IPS-20b (cell line): Measurements from ENCODE around the gene LAPTM5.

Experiments
- H3K27ac ChIP-seq: one replicate; pipeline ENCODE4 v1.5.1; 2013; ENCODE audit warnings: low read length
- H3K27me3 ChIP-seq: 2 replicates; pipeline ENCODE4 v1.6.1; 2013; ENCODE audit warnings: mild to moderate bottlenecking, low read length, inconsistent platforms; ENCODE audit not compliant: insufficient read depth
- H3K36me3 ChIP-seq: 2 replicates; pipeline ENCODE4 v1.6.1; 2013; ENCODE audit warnings: low read depth, mild to moderate bottlenecking, inconsistent platforms, low read length, moderate library complexity; ENCODE audit not compliant: insufficient read depth
- H3K4me1 ChIP-seq: 2 replicates; pipeline ENCODE4 v1.6.1; 2013; ENCODE audit warnings: mild to moderate bottlenecking, control low read depth, inconsistent platforms, low read length, moderate library complexity; ENCODE audit not compliant: insufficient read depth
- H3K4me3 ChIP-seq: 2 replicates; pipeline ENCODE4 v1.5.1; 2013; ENCODE audit warnings: mild to moderate bottlenecking, low read length, inconsistent platforms
- H3K9ac ChIP-seq: 2 replicates; pipeline ENCODE4 v1.6.1; 2013; ENCODE audit warnings: low read depth, mild to moderate bottlenecking, inconsistent platforms, low read length, moderate library complexity
- H3K9me3 ChIP-seq: 2 replicates; pipeline ENCODE4 v1.6.1; 2013; ENCODE audit warnings: mild to moderate bottlenecking, low read depth, low read length, inconsistent platforms; ENCODE audit not compliant: insufficient read depth

Gene LAPTM5

DNA sequence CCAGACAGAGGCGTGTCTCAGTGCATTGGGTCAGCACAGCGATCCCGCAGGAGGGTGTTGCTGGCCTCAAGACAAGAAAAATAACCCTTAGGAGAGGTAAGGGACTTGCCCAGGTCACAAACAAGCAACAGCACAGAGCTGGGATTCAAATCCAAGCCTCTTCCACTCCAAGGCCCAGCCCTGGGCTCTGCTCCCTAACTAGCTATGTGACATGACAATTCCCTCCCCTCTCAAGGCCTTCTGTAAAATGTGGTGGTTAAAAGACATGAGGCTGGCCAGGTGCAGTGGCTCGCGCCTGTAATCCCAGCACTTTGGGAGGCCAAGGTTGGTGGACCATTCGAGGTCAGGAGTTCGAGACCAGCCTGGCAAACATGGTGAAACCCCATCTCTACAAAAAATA lies 28.1 kb upstream of the LAPTM5 start:
- H3K27me3 ChIP-seq = no peaks in the 10 kb centered on the region
- H3K4me1 ChIP-seq = no peaks in the 10 kb centered on the region
- H3K9ac ChIP-seq = no peak overlapping the region
- H3K4me3 ChIP-seq = no peak overlapping the region
- no peaks in the 10 kb centered on the region for H3K36me3 ChIP-seq
- H3K27ac ChIP-seq = no peak overlapping the region
- no peaks in the 10 kb centered on the region for H3K9me3 ChIP-seq

- H3K4me3 ChIP-seq = no peak overlapping the region
- no peaks in the 10 kb centered on the region for H3K9me3 ChIP-seq
- no peaks in the 10 kb centered on the region for H3K36me3 ChIP-seq
- no peak overlapping the region for H3K27ac ChIP-seq
- H3K27me3 ChIP-seq = no peaks in the 10 kb centered on the region
- H3K4me1 ChIP-seq = no peaks in the 10 kb centered on the region
- H3K9ac ChIP-seq = no peak overlapping the region
These were observed 27.6 kb upstream of the LAPTM5 start for GRCh38 chr1:30785181-30785580.

DNA sequence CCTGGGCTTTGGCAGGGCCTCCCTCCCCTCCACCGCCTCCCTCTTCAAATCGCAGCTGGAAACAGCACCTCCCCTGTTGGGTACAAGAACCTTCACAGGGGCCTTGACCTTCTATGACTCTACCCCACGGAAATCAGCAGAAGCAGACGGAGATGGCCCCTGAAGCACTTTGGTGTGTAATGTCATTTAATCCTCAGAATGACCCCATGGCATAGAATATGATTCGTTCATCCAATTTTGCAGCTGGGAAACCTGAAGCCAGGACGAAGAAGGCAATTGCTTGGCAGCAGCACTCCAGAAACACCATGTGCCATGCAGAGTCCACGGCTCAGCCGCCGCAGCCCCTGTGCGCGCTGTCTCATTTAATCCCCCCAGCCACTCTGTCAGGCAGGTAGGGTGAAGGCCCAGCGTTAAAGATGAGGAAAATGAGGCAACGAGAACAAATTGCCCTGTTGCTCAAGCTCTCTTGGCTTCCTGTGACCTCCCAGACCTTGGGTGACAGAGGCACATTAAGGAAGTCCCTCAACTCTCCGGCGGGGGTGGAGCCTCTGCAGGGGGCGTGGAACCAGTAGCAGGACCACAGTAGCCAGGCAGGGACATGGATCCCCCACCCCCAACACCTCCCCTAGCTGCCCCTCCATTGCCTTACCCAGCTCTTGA lies 25.8 kb upstream of the LAPTM5 start:
- Histone ChIP-seq H3K36me3 (no peaks in the 10 kb centered on the region), H3K4me1 (no peaks in the 10 kb centered on the region), H3K9me3 (no peaks in the 10 kb centered on the region), H3K27ac (no peak overlapping the region), H3K27me3 (no peaks in the 10 kb centered on the region; the same call in 1 of the 2 replicates), H3K4me3 (no peak overlapping the region), H3K9ac (no peak overlapping the region)

DNA sequence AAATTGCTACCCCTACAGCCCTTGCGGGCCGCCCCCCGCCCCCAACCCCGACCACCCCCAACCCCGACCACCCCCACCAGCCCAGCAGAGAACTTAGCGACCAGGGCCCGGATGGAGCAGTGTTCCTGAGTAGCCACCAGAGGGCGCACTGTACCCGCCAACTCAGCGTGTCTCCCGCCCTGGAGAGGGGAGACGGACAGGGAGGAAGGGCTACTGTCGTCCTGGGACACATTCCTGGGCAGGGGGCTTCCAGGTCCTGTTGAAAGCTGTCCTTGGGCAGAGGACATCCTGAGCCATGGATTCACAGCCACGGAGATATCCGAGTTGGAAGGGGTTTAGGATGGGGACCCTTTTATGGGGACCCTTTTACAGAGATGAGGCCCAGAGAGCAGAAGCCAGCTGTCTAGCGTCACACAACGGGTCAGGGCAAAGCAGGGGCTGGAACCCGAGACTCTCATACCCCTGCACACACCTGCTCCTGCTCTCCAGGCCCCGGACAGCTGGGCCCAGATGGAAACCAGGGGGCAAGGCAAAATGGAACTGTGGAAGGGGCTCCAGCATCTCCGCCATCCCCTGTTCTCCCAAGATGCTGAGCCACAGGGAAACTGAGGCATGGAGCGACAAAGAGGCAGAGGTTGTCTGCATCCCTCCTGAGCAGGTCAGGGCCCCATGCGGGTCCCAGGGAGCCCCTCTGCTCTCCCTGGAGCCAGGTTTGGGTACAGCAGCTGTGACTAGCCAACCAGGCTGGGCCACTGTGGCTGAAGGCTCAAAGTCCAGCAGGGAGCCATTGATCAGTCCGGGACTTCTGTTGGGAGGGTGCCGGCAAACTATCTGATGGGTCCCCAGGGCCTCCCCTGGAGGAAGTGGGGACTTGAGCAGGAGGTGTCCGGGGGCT lies 25.0 kb upstream of the LAPTM5 start:
- H3K27me3 ChIP-seq = no peaks in the 10 kb centered on the region; the same call in 1 of the 2 replicates
- no peaks in the 10 kb centered on the region for H3K36me3 ChIP-seq
- no peaks in the 10 kb centered on the region for H3K9me3 ChIP-seq
- peak overlapping the region; percentile 73; the same call in 1 of the 2 replicates for H3K9ac ChIP-seq
- H3K4me3 ChIP-seq = peak overlapping the region; percentile 47; the same call in 1 of the 2 replicates
- no peak overlapping the region for H3K27ac ChIP-seq
- H3K4me1 ChIP-seq = no peaks in the 10 kb centered on the region

DNA sequence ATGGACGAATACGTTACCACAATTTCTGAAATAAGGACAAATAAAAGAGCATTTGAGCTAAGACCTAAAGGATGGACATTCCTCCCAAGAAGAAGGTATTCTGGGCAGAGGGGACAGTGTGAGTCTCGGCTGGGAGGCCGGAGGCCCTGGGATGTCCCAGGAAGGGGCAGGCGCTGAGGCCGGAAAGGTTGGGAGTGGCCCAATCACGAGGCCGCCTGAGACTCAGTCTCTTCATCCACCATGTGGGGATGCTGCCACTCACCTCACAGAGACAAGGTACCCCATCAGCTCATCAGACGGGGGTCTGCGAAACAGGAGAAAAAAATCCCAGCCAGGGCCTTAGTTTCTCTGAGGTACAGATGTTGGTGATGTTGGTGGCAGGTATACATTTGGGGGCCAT lies 24.3 kb upstream of the LAPTM5 start:
- Histone ChIP-seq H3K4me3 (no peak overlapping the region), H3K36me3 (no peaks in the 10 kb centered on the region), H3K4me1 (no peaks in the 10 kb centered on the region), H3K27me3 (no peaks in the 10 kb centered on the region; the same call in 1 of the 2 replicates), H3K9ac (no peak overlapping the region), H3K27ac (no peak overlapping the region), H3K9me3 (no peaks in the 10 kb centered on the region)

DNA sequence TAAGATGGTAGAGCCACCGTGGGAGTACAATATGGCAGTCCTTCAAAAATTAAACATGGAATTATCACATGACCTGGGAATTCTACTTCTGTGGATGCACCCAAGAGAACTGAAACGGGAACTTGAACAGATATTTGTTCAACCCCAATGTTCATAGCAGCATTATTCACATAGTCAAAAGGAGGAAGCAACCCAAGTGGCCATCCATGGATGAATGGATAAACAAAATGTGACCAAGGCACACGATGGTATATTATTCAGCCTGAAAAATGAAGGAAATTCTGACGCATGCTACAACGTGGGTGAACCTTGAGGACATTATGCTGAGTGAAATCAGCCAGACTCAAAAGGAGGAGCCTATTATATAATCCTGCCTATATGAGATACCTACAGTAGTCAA lies 22.8 kb upstream of the LAPTM5 start:
- H3K4me1 ChIP-seq = no peaks in the 10 kb centered on the region
- H3K27ac ChIP-seq = no peak overlapping the region
- no peaks in the 10 kb centered on the region for H3K9me3 ChIP-seq
- H3K4me3 ChIP-seq = no peak overlapping the region
- H3K27me3 ChIP-seq = no peaks in the 10 kb centered on the region; the same call in 1 of the 2 replicates
- H3K36me3 ChIP-seq = no peaks in the 10 kb centered on the region
- no peak overlapping the region for H3K9ac ChIP-seq

DNA sequence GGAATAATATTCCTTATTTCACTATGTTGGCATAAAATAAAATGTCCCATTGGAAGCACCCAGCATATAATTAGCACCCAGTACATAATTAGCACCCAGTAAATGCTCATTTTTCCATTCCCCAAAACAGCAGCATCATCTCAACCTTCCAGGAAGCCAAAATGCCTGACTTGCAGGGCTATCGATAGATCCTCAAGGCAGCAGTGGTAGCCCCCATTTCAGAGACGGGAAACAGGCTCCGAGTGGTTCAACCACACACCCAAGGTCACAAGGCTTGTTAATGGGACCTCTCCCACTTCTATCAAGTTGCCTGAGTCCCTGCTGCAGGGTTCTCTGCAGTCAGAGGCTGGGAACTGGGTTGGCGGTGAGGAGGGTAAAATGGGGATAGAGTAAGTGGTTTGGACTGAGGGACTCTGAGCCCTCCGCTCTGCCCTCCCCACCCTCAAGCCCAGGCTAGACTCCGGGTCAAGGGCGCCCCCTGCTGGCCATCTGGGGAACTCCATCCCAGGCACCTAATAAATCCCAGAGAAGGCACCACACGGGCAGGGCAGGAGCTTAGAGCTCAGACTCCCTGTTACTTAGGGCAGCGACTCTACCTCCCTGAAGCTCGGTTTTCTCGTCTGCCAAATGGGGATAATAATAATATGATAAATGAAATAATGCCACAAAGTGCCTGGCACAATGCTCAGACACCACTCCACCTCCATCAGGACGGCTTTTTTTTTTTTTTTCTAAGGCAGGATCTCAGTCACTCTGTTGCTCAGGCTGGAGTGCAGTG lies 21.9 kb upstream of the LAPTM5 start:
- H3K9ac ChIP-seq = no peak overlapping the region
- H3K4me3 ChIP-seq = no peak overlapping the region

DNA sequence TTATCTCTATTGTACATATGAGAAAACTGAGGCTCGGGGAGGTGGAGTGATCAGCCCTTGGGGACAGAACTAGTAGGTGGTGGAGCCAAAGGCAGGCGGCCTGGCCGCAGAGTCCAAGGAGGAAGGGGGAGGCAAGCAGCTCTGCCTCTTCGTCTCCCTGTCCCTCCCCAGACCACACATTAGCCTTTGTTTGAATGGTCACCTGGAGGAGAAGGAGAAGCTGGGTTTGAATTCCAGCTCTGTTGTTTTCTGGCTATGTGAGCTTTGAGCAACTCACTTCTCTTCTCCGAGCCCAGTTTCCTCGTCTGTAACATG lies 21.4 kb upstream of the LAPTM5 start:
- Histone ChIP-seq H3K27me3 (no peaks in the 10 kb centered on the region; the same call in 1 of the 2 replicates), H3K36me3 (no peaks in the 10 kb centered on the region), H3K27ac (no peak overlapping the region), H3K9me3 (no peaks in the 10 kb centered on the region), H3K9ac (no peak overlapping the region), H3K4me3 (no peak overlapping the region), H3K4me1 (no peaks in the 10 kb centered on the region)

More for the DNA sequence above, 21.9 kb upstream of the LAPTM5 start:
- no peaks in the 10 kb centered on the region for H3K4me1 ChIP-seq
- H3K27me3 ChIP-seq = no peaks in the 10 kb centered on the region; the same call in 1 of the 2 replicates
- no peak overlapping the region for H3K27ac ChIP-seq
- no peaks in the 10 kb centered on the region for H3K9me3 ChIP-seq
- H3K36me3 ChIP-seq = no peaks in the 10 kb centered on the region

DNA sequence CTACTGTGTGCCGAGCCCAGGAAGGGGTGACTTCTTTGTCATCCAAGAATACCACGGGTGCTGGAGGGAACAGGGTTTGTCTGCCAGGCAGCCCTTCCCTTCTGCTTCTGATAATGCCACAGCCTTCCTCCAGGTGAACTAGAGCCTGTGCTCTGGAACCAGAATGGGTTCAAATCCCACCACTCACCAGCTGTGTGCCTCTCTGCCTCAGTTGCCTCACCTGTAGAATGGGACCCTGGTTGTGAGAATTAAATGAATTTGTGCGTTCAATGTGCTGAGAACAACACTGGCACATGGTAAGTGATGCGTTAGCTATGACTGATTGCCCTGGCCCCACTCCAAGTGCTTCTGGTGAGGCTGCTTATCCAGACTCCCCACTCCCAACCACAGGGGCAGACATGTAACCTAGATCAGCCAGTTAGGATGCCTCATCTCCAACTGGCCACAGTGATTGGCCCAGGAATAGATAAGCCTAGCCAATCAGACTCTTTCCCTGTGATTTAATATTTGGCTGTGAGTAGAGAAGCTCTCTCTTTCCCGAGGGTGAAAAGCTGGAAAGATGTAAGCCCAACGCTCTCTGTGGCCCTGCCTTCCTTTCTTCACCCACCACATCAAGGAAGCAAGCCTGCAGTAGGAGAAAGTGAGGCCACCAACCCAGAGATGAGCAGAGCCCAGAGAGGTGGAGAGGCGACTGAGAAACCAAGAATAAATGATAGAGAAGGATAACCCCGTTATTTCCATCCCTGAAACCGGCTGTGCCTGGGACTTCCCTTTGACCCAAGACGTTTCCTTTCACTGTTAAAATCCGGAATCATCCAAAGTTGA lies 20.8 kb upstream of the LAPTM5 start:
- no peaks in the 10 kb centered on the region for H3K36me3 ChIP-seq
- no peak overlapping the region for H3K4me3 ChIP-seq
- no peak overlapping the region for H3K9ac ChIP-seq
- H3K27ac ChIP-seq = no peak overlapping the region
- no peaks in the 10 kb centered on the region for H3K9me3 ChIP-seq
- H3K4me1 ChIP-seq = no peaks in the 10 kb centered on the region
- H3K27me3 ChIP-seq = no peaks in the 10 kb centered on the region; the same call in 1 of the 2 replicates

GRCh38 chr1:30777904-30778153 lies 20.3 kb upstream of the LAPTM5 start:
- H3K4me3 ChIP-seq = no peak overlapping the region

More at GRCh38 chr1:30777904-30778153, 20.3 kb upstream of the LAPTM5 start:
- H3K4me1 ChIP-seq = no peaks in the 10 kb centered on the region
- no peak overlapping the region for H3K9ac ChIP-seq
- H3K9me3 ChIP-seq = no peaks in the 10 kb centered on the region
- H3K27ac ChIP-seq = no peak overlapping the region
- H3K36me3 ChIP-seq = no peaks in the 10 kb centered on the region
- H3K27me3 ChIP-seq = no peaks in the 10 kb centered on the region; the same call in 1 of the 2 replicates
